B cell (primary cell): ENCODE data around the gene MYO16.

Experiments
- EZH2 ChIP-seq: IDR thresholded peaks from 2 replicates; pipeline ENCODE4 v1.6.1; 2012; ENCODE audit warnings: borderline replicate concordance, low read depth, mild to moderate bottlenecking, moderate library complexity, low read length; ENCODE audit not compliant: insufficient read depth, poor library complexity, severe bottlenecking
- TF ChIP-seq, protein P1 (sequence below): fragments of 200-600 bp; IDR thresholded peaks from one replicate; pipeline ENCODE4 v1.8.0; 2022; ENCODE audit warnings: antibody characterized with exemption, mild to moderate bottlenecking

- TF ChIP-seq, protein P1, sequence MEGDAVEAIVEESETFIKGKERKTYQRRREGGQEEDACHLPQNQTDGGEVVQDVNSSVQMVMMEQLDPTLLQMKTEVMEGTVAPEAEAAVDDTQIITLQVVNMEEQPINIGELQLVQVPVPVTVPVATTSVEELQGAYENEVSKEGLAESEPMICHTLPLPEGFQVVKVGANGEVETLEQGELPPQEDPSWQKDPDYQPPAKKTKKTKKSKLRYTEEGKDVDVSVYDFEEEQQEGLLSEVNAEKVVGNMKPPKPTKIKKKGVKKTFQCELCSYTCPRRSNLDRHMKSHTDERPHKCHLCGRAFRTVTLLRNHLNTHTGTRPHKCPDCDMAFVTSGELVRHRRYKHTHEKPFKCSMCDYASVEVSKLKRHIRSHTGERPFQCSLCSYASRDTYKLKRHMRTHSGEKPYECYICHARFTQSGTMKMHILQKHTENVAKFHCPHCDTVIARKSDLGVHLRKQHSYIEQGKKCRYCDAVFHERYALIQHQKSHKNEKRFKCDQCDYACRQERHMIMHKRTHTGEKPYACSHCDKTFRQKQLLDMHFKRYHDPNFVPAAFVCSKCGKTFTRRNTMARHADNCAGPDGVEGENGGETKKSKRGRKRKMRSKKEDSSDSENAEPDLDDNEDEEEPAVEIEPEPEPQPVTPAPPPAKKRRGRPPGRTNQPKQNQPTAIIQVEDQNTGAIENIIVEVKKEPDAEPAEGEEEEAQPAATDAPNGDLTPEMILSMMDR: no peak
- TF ChIP-seq EZH2: no peak
These were observed 40.9 kb upstream of the MYO16 start for GRCh38 chr13:108588516-108588915.
